GM12865 (cell line): ENCODE measurements around the gene HOMER3.
A peak's percentile ranks its signal among the peaks of the same experiment; 100 is the strongest.

Experiments used
- DNase-seq: peaks from one replicate; pipeline ENCODE4 v3.0.0; 2010; ENCODE audit warnings: low read depth
- H3K4me3 ChIP-seq: 2 replicates; pipeline ENCODE4 v1.5.1; 2011; ENCODE audit warnings: mild to moderate bottlenecking, low read depth, low read length, control low read depth
- CTCF ChIP-seq: IDR thresholded peaks from 2 replicates; pipeline ENCODE4 v1.5.1; 2011; ENCODE audit warnings: low read length, control low read depth, low read depth, inconsistent platforms; ENCODE audit not compliant: insufficient read depth; ENCODE audit errors: missing control alignments

The HOMER3 gene

GRCh38 chr19:18896421-18896841 lies 44.6 kb downstream of the HOMER3 start:
- H3K4me3 ChIP-seq = no peak overlapping the region
- TF ChIP-seq CTCF = no peak
- no peak for DNase-seq

GRCh38 chr19:18895824-18896341 lies 45.1 kb downstream of the HOMER3 start, which contains the start of gene CERS1:
TSS of gene CERS1 (minus strand) at chr19:18896158. CDS start at chr19:18896072, 86 bp downstream.
- no peak for DNase-seq
- no peak for TF ChIP-seq CTCF
- H3K4me3 ChIP-seq = no peak within 1 kb of the TSS

GRCh38 chr19:18895038-18895823 lies 45.8 kb downstream of the HOMER3 start:
- peak; percentile 35 for DNase-seq

GRCh38 chr19:18894254-18895037 lies 46.6 kb downstream of the HOMER3 start:
- DNase-seq = no peak
- no peak for TF ChIP-seq CTCF
- H3K4me3 ChIP-seq = no peak overlapping the region

More at GRCh38 chr19:18895038-18895823, 45.8 kb downstream of the HOMER3 start:
- no peak overlapping the region for H3K4me3 ChIP-seq
- TF ChIP-seq CTCF = peak; percentile 37

GRCh38 chr19:18893587-18894253 lies 47.3 kb downstream of the HOMER3 start:
- TF ChIP-seq CTCF = no peak
- no peak overlapping the region for H3K4me3 ChIP-seq
- DNase-seq = no peak

- DNase-seq = no peak
- no peak overlapping the region for H3K4me3 ChIP-seq
- TF ChIP-seq CTCF = no peak
Measured at GRCh38 chr19:18889949-18890745, 50.9 kb downstream of the HOMER3 start.
